HG03342 (cell line): Measurements from ENCODE around the gene KIF27.
"Not testable (repeated sequence)": the region's sequence is repeated elsewhere in the genome, so short reads cannot be mapped to it uniquely, and the experiment has no call there.

Experiments used
- ATAC-seq: cut with Tn5 transposase; IDR thresholded peaks from one replicate; pipeline ENCODE4 v1.9.1; 2021; ENCODE audit warnings: mild to moderate bottlenecking, moderate library complexity; ENCODE audit not compliant: unreplicated experiment

The KIF27 gene

DNA sequence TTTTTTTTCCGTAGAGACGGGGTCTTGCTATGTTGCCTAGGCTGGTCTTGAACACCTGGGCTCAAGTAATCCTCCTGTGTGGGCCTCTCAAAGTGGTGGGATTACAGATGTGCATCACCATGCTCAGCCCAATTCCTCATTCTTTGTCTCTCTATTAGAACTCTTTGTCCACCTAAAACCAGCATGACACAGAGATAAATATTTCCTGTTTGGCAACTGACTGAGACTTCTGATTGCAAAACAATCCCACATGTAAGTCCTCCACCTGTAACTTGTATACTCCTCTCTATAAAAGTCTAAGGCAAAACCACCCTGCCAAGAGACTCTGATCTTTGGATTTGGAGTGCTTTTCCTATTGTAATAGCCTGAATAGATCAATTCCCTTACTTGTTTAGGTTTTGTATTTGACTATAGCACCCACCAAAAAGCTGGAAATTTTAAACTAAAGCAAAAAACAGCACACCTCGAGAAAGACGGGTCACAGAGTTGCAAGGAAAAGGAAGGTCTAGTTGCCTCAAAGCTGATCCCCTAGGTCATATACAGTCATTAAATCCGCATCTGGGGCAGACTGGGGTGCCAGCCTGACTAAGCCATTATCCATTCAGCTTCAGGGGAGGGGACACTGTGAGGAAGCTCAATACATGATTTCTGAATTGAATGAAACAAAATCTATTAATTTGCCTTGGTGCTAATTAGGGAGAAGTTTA lies 13.5 kb upstream of the KIF27 start:
- no peak for ATAC-seq

DNA sequence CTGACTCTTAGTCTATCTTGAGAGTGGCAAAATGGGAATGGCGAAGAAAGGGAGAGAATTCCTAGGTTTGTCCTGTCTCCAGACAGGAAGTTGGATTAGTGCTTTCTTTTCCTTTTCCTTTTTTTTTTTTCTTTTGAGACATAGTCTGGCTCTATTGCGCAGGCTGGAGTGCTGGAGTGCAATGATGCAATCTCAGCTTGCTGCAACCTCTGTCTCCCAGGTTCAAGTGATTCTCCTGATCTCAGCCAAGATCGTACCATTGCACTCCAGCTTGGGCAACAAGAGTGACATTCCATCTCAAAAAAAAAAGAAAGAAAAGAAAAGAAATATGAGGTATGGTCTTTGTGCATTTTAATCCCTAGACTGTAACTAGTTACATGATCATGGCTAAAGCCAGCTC lies 12.6 kb upstream of the KIF27 start:
- no peak for ATAC-seq

DNA sequence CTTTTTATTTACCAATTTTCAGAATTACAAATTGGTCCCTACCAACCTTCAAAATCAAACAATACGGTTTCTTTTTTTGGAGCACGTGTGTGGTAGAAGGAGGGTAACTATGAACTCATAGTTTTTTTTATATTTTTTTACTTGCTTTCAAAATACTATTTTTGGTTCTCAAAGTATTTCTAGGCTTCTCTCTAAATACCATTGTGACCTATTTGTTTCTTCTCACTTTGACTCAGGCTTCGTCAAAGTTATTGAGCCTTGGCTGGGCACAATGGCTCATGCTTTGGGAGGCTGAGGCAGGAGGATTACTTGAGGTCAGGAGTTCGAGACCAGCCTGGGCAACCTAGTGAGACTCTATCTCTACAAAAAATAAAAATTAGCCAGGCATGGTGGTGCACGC lies 11.6 kb upstream of the KIF27 start:
- ATAC-seq, result no peak

DNA sequence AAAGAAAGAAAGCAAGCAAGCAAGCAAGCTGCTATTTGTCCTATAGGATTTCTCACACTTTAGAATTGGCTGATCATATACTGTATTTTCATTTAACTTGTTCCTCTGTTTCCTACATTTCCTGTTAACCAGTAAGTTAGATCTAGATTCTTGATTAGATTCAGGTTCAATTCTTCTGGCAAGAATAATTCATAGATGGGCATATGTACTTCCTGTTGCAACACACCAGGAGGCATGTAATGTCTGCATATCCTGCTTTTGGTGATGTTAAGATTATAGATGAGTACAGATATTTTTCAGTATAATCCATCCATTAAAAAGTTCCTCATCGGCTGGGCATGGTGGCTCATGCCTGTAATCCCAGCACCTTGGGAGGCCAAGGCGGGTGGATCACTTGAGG lies 10.8 kb upstream of the KIF27 start:
- ATAC-seq, result no peak

DNA sequence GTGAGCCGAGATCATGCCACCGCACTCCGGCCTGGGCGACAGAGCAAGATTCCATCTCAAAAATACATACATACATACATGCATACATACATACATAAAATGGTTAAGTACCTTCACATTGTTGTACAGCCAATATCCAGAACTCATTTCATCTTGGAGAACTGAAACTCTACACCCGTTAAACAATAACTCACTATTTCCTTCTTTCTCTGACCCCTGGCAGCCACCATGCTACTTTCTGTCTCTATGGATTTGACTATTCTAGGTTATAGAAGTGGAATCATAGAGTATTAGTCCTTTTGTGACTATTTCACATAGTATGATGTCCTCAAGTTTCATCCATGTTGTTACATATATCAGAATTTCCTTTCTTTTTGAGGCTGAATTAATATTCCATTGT lies 9.6 kb upstream of the KIF27 start:
- no peak for ATAC-seq

DNA sequence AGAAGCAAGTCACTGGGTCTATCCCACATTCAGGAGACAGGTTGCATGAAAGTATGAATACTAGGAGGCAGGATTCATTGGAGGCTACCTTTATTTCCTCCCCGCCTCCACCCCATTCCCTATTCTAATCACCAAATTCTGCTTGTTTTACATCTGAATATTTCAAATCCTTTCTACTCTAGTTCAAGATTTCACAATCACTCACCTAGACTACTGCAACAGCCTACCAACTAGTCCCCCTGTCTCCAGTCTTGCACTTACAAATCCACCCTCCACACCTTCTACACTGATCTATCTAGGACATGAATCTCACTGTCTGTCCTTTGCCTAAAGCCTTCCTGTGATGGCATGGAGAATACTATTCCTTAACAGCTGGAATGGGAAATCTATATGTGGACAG lies 6.4 kb upstream of the KIF27 start:
- no peak for ATAC-seq

DNA sequence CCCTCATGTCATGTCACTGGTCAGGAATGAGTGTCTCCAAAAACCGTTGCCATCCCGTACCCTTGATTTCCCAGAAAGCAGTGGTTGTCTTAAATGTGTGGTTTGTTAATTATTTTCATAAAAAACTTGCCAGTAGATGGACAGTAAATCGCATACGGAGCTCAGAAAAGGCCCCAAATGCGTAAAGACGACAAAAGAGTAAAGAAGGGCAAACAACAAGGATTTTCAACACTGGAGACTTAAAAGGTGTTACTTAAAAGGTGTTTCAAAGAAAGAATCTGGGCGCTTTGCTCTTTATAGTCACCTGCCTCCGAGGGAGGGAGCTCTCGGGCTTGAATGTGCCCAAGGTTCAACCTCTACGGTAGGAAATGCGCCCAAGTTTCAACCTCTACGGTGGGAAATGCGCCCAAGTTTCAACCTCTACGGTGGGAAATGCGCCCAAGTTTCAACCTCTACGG lies 734 bp downstream of the KIF27 start:
- ATAC-seq, result peak; percentile 19

DNA sequence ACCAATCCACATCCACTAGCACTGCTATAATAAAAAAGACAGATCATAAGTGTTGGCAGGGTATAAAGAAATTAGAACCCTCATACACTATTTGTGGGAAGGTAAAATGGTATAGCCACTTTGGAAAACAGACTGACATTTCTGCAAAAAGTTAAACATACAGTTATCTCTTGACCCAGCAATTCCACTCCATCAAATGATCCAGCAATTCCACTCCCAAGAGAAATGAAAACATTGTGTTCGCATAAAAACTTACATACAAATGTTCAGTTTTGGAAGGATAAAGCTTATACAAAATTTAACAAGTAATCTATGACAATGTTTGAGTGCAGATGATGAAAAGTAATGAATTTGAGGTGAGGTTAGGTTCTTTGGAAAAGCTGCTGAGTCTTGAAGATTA lies 2.1 kb downstream of the KIF27 start:
- no peak for ATAC-seq

DNA sequence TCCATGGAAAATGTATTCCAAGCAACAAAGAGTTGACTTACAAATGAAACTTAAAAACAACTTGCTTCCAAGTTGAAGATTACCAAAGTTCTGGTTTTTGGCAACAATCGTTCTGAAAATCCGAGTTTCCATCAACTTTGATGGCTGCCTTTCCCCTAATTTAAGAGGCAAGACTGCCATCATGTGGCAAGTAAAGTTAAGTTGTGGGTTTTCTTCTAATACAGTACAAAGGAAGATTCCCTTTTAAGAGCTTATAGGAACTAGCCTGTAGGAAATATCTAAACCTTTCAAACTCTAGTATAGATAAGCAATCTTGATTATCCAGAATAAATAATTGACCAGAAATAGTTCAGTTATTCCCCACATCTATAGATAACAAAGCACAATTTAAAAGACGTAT lies 9.0 kb downstream of the KIF27 start:
- peak; percentile 77 for ATAC-seq

DNA sequence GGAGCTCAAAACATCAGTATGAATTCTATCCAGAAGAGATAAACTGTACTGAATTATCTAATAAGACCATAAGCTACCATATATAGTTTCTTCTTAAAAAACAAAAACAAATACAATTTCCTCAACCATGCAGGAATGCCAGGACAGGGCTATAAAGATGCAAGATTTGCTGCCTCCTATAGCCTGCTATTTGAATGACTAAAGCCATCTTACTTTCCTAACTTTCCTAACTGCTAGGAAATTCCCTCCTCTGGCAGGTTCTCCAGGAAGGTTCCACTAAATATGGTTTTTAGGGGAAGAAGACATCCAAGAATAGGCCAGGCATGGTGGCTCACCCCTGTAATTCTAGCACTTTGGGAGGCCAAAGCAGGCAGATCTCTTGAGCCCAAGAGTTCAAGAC lies 15.1 kb downstream of the KIF27 start:
- no peak for ATAC-seq

DNA sequence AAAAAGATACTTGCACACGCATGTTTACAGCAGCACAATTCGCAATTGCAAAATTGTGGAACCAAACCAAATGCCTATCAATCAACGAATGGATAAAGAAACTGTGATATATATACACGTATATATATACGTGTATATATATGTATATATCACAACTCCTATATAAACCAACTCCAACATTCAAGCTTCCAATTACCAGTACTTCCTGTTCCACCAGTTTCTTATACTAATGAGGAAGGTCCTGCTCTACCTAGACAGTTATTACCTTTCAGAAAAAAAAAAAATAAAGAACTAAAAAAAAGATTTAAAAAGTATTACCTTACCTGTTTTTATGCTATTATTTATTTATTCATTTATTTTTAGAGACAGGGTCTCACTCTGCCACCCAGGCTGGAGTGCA lies 20.6 kb downstream of the KIF27 start:
- ATAC-seq, result not testable (repeated sequence)

DNA sequence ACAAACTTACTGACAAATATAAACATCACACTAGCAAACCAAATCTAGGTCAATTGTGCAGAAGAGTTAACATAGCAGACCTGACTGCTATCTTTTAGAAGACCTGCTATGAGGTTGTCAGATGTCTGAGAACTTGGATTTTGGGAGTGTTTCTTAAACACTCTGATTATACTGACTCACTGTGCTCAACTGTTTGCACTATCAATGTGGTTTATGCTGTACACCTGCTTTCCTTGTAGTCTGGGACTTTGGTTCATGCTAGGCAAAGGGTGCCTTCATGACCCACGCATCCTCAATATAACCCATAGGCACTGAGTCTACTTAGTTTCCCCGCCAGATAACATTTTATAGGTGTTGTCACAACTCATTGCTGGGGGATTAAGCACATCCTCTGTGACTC lies 26.9 kb downstream of the KIF27 start:
- not testable (repeated sequence) for ATAC-seq

DNA sequence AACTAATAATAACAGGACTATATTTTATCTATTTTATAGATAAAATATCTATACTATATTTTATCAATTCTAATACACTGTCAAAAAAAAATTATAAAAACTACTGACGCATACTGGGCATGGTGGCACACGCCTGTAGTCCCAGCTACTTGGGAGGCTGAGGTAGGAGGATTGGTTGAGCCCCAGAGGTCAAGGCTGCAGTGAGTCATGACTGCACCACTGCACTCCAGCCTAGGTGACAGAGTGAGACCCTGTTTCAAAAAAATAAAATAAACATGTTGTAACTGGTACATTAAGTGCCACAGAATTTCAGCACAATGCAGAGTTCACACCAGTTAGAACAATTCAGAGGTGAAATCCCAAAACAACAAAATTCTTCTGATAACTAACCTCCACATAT lies 34.7 kb downstream of the KIF27 start:
- ATAC-seq, result not testable (repeated sequence)

DNA sequence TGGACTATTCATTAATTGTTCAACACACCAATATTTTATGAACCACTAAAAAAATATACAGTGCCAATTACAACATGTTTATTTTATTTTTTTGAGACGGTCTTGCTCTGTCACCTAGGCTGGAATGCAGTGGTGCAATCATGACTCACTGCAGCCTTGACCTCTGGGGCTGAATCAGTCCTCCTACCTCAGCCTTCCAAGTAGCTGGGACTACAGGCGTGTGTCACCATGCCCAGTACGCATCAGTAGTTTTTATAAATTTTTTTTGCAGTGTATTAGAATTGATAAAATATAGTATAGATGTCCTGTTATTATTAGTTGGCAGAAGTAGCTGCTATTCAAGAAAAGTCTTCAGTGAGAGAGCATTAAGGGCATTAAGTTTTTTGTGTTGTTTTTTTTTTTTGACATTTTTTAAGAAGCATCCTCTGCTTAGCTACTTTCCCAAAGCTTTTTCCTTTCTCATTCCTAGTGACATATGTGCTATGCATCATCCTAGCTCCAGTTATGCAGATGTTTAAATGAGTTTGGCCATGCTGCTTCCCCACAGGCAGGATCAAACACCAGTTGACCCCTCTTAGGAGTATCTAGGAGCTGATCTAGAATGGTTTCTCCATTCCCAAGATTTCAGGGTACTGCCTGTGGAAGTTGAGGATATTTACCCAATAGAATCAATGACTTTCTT lies 35.5 kb downstream of the KIF27 start:
- not testable (repeated sequence) for ATAC-seq

DNA sequence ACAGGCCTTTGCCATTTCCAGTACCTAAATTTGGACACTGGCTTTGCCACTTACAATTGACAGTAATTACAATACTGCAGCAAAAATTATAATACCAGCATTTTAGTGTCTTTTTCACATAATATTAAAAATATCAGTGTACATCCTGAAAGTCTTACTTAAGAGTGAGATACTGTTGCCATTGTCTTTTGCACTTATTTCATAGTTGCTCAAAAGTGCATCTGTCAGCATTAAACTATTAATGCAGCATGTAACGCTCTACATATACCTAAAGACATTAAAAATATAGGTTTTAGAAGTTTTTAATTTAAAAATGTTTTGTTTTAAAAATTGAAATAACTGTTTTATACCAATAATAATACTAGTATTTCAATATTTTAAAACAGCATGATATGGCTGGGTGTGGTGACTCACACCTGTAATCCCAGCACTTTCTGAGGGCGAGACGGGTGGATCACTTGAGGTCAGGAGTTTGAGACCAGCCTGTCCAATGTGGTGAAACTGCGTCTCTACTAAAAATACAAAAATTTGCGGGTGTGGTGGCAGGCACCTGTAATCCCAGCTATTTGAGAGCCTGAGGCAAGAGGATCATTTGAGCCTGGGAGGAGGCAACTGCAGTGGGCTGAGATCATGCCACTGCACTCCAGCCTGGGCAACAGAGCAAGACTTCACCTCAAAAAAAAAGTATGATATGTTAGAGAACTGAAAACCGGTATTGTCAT lies 39.4 kb downstream of the KIF27 start:
- not testable (repeated sequence) for ATAC-seq

DNA sequence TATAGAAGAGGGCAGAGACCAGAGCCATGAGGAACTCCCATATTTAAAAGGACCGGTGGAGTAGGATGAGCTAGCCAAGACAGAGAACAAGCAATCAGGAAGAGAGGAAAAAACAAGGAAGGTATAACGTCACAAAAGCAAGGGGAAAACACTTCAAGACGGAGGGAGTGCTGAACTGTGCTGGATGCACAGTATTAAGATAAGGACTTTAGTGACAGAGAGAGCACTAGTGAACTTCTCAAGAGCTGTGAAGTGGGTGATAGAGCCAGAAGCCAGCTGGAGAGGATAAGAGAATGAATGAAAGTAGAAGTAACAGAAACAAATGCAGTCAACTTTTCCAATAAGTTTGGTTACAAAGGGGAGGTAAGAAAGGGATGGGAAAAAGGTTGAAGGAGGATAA lies 45.7 kb downstream of the KIF27 start:
- ATAC-seq, result not testable (repeated sequence)

DNA sequence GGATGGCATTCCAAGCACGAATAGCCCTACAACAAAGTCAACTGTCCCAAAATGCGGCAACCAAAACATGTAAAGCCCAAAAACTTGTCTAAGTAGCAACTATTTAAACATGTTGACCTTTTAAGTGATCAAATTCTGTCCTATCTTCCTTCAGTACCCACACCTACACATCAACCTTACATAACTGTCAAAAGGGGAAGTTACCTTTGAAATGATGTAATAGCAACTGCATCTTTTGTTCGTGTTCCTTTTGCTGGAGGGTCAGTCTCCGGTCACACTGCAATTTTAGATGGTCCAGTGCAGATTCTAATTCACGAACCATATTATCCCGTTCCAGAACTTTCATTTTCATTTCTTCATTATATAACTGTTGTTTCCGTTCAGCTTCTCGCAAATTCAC lies 71.3 kb downstream of the KIF27 start:
- peak; percentile 57 for ATAC-seq

DNA sequence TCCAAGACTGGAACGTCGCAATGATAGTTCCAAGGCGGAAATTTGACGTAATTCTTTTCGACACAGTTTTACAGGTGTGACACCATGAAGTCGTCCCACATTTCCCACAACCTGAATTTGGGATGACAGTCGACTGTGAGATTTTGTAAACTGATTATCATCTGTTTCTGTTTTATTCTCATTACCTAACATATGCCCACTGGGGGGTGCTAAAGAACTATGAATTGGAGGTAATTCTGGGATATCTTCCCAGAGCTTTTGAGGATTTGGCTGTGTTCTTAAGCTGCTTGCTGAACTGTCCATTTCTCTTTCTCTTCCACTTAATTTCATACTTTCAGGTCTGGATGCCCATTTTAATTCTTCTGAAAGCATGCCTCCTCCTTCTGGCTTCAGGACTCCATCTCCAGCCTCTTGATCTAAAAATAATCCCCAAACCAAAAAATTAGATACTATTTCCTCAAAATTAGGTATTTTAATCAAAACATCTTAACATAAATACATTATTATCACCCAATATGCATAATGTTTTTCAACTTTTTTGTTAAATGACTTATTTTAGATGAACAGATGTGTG lies 84.1 kb downstream of the KIF27 start:
- not testable (repeated sequence) for ATAC-seq

DNA sequence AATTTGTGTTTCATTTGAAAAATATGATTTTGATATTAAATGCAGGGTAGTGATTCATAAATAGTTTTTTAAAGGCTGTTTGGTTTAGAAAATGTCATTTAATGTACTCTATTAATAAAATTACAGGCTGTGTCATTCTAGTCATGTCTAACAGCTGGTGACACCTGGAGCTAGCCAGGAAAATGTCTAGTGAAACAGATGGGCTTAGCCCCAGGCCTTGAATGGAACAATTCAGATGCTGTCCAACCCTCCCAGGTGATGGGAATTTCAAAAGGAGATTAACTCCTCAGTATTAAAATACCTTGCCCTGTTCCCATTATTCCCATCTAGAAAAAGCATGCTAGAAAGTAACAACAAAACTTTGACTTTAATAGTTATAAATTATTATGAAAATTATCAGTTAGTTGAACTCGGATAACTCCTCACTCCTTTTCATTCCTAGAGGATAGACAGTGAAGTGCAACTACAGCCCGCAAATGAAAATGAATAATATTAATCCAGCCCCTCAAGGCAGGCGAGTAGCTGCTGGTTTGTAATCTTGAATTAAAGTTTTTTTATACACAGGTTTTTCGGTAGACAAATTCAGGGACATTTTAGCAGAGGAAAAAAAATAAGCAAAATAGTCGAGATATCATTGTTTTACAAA lies 90.7 kb downstream of the KIF27 start:
- ATAC-seq, result not testable (repeated sequence)

DNA sequence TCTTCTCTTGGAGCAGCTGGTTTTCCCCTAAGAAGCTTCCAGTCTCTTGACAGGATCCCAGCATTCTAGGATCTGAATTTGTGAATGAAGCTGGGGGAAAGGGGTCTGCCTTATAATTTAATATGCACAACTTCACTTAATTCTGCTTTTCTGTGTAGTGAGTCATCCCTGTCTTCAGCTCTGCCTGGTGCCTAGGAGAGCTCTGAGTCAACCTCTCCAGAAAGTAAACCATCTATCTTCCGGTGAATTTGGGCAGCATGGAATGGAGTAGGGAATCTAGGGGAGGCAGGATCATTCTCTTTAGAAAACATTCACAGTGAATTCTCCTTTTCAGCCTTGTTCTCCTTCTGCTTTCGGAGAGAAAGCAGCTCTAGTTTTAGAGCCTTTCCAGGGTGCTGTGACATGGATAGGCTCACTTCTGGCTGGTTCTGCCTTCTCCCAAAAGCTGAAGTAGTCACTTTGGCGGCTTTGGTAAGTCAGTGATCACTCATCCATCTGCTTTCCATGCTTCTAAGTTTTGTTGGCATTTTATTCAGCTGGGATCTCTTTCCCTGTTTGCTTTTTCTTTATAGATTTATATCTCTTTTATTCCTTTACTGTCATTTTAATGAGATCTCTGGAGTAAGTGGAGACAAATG lies 96.1 kb downstream of the KIF27 start:
- ATAC-seq, result not testable (repeated sequence)
